Calu3 (cell line): ENCODE measurements around the gene YRDC. TPM values are rescaled to one million over a fixed set of nuclear protein-coding genes. Genes with fewer than 3 reads are reported as not detected.

Experiments
- BruUV-seq: library from RNA; stranded (reverse); fragments of 400-500 nt; replicated peaks from 2 replicates; lab custom pipeline; 2021; lab: Mats Ljungman, UMichigan
- CTCF ChIA-PET: fragments of 300-600 bp; sonication (Branson Sonifier 250); formaldehyde crosslinking; loops from one replicate; lab custom pipeline; 2022; ENCODE audit warnings: antibody characterized with exemption; lab: Charles Lee
- DNase-seq: peaks from one replicate; pipeline ENCODE4 v3.0.0; 2022
- H3K27ac Mint-ChIP-seq: one replicate; pipeline ENCODE4 v1.8.0; 2022; ENCODE audit warnings: mixed read lengths; ENCODE audit not compliant: unreplicated experiment
- H3K27me3 Mint-ChIP-seq: one replicate; pipeline ENCODE4 v1.8.0; 2022; ENCODE audit warnings: mixed read lengths; ENCODE audit not compliant: unreplicated experiment
- H3K36me3 Mint-ChIP-seq: one replicate; pipeline ENCODE4 v1.8.0; 2022; ENCODE audit warnings: mild to moderate bottlenecking, moderate library complexity, mixed read lengths; ENCODE audit not compliant: insufficient read depth, unreplicated experiment
- H3K4me1 Mint-ChIP-seq: one replicate; pipeline ENCODE4 v1.8.0; 2022; ENCODE audit warnings: mild to moderate bottlenecking, low read depth, mixed read lengths; ENCODE audit not compliant: unreplicated experiment
- H3K4me3 Mint-ChIP-seq: one replicate; pipeline ENCODE4 v1.8.0; 2022; ENCODE audit warnings: mild to moderate bottlenecking, low read depth, moderate library complexity, mixed read lengths; ENCODE audit not compliant: unreplicated experiment
- H3K9me3 Mint-ChIP-seq: one replicate; pipeline ENCODE4 v1.8.0; 2022; ENCODE audit warnings: low read depth, mixed read lengths; ENCODE audit not compliant: unreplicated experiment
- intact Hi-C: fragments of 100-400 bp; cut with micrococcal nuclease; formaldehyde crosslinking; loops from one replicate; pipeline ENCODE4 v1.10.0; 2022; ENCODE audit not compliant: unreplicated experiment
- total RNA-seq: library from RNA; stranded (reverse); gene quantifications from 2 replicates; pipeline ENCODE4 v1.2.3, GENCODE V29; 2022
- TF ChIP-seq, protein P1 (sequence below): fragments of 200-600 bp; IDR thresholded peaks from one replicate; pipeline ENCODE4 v1.8.0; 2022; ENCODE audit warnings: antibody characterized with exemption; ENCODE audit not compliant: unreplicated experiment

YRDC gene
- total RNA-seq, 1 experiment from 2014 or later = 18.6 TPM

DNA sequence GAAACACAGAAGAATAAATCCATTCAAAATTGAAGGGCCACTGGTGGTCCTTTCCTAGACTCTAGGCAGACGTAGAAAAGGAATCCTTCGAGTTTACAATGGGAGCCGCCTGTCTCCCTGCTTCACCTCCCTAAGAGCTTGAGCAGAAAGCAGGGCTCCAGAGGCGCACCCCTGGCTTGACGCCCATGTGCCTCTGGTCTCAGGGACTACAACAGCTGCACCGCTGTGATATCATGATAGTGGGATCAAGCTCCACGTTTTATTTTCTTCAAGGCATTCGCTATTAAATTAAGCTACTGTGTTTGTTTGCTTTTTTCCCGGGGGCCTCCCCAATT lies 821 bp downstream of the YRDC start:
- Mint-ChIP-seq H3K4me3 (peak overlapping the region; percentile 95), H3K27me3 (no peaks in the 10 kb centered on the region), H3K9me3 (no peaks in the 10 kb centered on the region), H3K27ac (peak overlapping the region; percentile 96), H3K36me3 (peaks cover 65% of the 10 kb centered on the region), H3K4me1 (peaks cover 13% of the 10 kb centered on the region)
- BruUV-seq = TSS peak; percentile 32
- DNase-seq = no peak
- CTCF ChIA-PET = no interaction called here
- TF ChIP-seq, protein P1, sequence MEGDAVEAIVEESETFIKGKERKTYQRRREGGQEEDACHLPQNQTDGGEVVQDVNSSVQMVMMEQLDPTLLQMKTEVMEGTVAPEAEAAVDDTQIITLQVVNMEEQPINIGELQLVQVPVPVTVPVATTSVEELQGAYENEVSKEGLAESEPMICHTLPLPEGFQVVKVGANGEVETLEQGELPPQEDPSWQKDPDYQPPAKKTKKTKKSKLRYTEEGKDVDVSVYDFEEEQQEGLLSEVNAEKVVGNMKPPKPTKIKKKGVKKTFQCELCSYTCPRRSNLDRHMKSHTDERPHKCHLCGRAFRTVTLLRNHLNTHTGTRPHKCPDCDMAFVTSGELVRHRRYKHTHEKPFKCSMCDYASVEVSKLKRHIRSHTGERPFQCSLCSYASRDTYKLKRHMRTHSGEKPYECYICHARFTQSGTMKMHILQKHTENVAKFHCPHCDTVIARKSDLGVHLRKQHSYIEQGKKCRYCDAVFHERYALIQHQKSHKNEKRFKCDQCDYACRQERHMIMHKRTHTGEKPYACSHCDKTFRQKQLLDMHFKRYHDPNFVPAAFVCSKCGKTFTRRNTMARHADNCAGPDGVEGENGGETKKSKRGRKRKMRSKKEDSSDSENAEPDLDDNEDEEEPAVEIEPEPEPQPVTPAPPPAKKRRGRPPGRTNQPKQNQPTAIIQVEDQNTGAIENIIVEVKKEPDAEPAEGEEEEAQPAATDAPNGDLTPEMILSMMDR = no peak
- intact Hi-C loops = loop anchor here (10.0 kb wide), 1 partner anchor 112 kb away; the partner anchor contains the start of gene CDCA8

DNA sequence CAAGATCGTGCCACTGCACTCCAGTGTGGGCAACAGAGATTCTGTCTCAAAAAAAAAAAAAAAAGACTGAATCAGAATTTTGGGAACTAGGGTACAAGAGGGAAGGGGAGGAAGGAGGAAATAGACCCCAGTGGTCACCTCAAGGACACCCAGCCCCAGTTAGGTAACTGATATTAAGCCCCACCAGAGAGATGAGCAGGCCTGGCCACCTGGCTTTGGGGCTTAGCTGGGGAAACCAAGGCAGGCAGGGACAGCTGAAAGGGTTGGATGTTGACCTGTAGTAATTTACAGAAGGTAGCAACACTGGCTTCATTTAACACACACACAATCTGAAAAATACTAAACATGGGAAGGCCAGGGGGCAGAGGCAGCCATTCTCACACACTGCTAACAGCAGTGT lies 5.6 kb downstream of the YRDC start:
- CTCF ChIA-PET = interaction anchor here (0.7 kb wide), 1 partner anchor 36 kb away, joined by 3 read pairs; no protein-coding TSS in a partner anchor
- Mint-ChIP-seq H3K9me3 (no peaks in the 10 kb centered on the region), H3K27me3 (no peaks in the 10 kb centered on the region), H3K4me3 (no peak overlapping the region), H3K36me3 (peaks cover 66% of the 10 kb centered on the region), H3K27ac (no peak overlapping the region), H3K4me1 (no peaks in the 10 kb centered on the region)
- no TSS peak for BruUV-seq
- TF ChIP-seq, protein P1 = no peak
- no peak for DNase-seq
- intact Hi-C loops = loop anchor here (10.0 kb wide), 1 partner anchor 108 kb away; the partner anchor contains the start of gene CDCA8

DNA sequence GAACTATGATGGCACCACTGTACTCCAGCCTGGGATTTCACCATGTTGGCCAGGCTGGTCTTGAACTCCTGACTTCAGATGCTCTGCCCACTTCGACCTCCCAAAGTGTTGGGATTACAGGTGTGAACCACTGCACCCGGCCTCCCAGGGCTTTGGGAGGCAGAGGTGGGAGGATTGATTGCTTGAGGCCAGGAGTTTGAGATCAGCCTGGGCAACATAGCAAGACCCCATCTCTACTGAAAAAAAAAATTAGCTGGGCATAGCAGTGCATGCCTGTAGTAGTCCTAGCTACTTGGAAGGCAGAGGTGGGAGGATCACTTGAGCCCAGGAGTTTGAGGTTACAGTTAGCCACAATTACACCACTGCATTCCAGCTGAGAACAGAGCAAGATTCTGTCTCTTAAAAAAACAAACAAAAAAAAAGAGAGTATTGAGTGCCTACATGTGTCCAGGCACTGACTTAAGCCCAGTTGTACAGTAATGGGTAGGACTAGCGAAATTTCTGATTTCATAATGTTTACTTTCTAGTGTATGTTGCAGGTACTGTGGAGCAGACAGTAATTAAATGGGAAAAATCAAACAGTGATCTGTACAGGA lies 10.2 kb downstream of the YRDC start:
- Mint-ChIP-seq H3K4me3 (no peak overlapping the region), H3K27ac (no peak overlapping the region), H3K27me3 (no peaks in the 10 kb centered on the region), H3K36me3 (peaks cover 49% of the 10 kb centered on the region), H3K4me1 (peaks cover 17% of the 10 kb centered on the region), H3K9me3 (no peaks in the 10 kb centered on the region)
- no TSS peak for BruUV-seq
- TF ChIP-seq, protein P1 = no peak
- DNase-seq = no peak
- CTCF ChIA-PET = interaction anchor here (0.7 kb wide), 1 partner anchor 422 kb away, joined by 3 read pairs; no protein-coding TSS in a partner anchor
- intact Hi-C loops = no loop called here

DNA sequence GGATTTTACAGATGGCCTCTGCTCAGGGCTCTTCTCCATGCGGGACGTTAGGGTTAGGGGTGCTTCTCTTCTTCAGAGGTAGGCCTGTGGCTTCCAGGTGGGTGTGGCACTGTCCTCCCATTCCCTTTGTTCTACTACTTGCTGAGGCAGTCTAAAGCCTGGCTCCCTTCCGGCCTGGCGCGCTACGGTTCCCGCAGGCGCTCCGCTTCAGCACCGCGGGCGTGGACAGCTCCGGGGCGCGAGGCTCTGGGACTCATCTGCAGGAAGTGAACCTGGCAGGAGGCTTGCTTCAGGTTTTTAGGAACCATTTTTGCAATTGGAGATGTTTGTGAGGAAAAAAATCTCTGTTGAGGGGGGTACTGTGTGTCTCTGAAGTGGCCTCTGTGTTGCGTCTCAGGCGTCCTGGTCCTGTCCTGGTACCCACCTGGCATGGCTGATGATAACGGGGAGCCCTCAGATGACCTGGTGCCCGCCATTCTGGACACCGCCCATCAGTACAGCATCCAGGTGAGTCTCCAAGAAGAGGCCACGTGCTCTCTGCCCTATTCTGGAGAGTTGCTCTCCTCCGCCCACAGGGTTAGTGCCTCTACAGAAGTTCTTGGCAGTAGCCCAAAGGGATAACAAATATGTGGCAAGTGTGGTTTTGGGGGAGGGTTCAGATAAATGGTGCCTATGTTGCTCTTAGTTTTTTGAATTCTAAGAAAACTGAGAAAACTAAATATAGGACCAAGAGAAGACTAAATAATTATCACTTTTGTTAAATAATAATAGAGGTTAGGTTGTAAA lies 12.5 kb downstream of the YRDC start:
- DNase-seq = peak; percentile 60

More for the DNA sequence above, 12.5 kb downstream of the YRDC start:
- TF ChIP-seq, protein P1 = no peak
- peaks cover 17% of the 10 kb centered on the region for H3K4me1 Mint-ChIP-seq
- no TSS peak for BruUV-seq
- peaks cover 23% of the 10 kb centered on the region for H3K27me3 Mint-ChIP-seq
- H3K36me3 Mint-ChIP-seq = peaks cover 30% of the 10 kb centered on the region
- H3K9me3 Mint-ChIP-seq = no peaks in the 10 kb centered on the region
- H3K4me3 Mint-ChIP-seq = peak overlapping the region; percentile 68
- H3K27ac Mint-ChIP-seq = no peak overlapping the region
- CTCF ChIA-PET = no interaction called here
- intact Hi-C loops = no loop called here
